Thoracic aorta (tissue), 2 donors: Measurements from ENCODE around the gene KCNJ12. TPM values are rescaled to one million over a fixed set of nuclear protein-coding genes. Genes with fewer than 3 reads are reported as not detected.
A peak's percentile ranks its signal among the peaks of the same experiment; 100 is the strongest.

Source experiments
- ATAC-seq: fragments of 150-250 bp; one replicate; pipeline ENCODE4 v1.8.0; 2017; ENCODE audit warnings: low read depth; ENCODE audit not compliant: insufficient number of reproducible peaks, low FRiP score
- DNase-seq: peaks from one replicate; pipeline ENCODE4 v3.0.0-alpha.2; 2020; ENCODE audit warnings: low spot score
- H3K27ac ChIP-seq, 2 donors: fragments of 200-600 bp; sonication (generic); 1 replicate in 1 of 2; 2 replicates in 1 of 2; pipeline ENCODE4 v1.5.1; 2016; ENCODE audit warnings: mild to moderate bottlenecking in 2 of 2, moderate library complexity in 2 of 2
- H3K27me3 ChIP-seq: fragments of 200-600 bp; sonication (generic); replicated peaks from 2 replicates; pipeline ENCODE4 v1.6.0; 2016; ENCODE audit warnings: mild to moderate bottlenecking; ENCODE audit not compliant: insufficient read depth
- H3K36me3 ChIP-seq: fragments of 200-600 bp; sonication (generic); one replicate; pipeline ENCODE4 v1.5.1; 2016
- H3K4me1 ChIP-seq, 2 donors: fragments of 200-600 bp; sonication (generic); 1 replicate in 1 of 2; 2 replicates in 1 of 2; pipeline versions ENCODE4 v1.5.1 to v1.6.0; 2016; ENCODE audit warnings: low read depth in 2 of 2, mild to moderate bottlenecking in 1 of 2; ENCODE audit not compliant: control insufficient read depth in 1 of 2
- H3K4me3 ChIP-seq: fragments of 200-600 bp; sonication (generic); 2 replicates; pipeline ENCODE4 v1.5.1; 2016; ENCODE audit warnings: mild to moderate bottlenecking
- H3K9me3 ChIP-seq: fragments of 200-600 bp; sonication (generic); 2 replicates; pipeline ENCODE4 v1.5.1; 2016
- total RNA-seq, 2 donors: library from RNA; depleted of rRNA; stranded (reverse); fragments of >200 nt; gene quantifications; one replicate each; pipeline versions ENCODE4 v1.1.0 to v1.2.3, GENCODE V29; 2016
- TF ChIP-seq, protein P1 (sequence below): fragments of 200-600 bp; sonication (generic); IDR thresholded peaks from one replicate; pipeline ENCODE4 v1.5.1; 2019; ENCODE audit warnings: antibody characterized with exemption

Gene KCNJ12
- total RNA-seq, 2 donors from 2014 or later: 0.81 to 1.2 TPM

DNA sequence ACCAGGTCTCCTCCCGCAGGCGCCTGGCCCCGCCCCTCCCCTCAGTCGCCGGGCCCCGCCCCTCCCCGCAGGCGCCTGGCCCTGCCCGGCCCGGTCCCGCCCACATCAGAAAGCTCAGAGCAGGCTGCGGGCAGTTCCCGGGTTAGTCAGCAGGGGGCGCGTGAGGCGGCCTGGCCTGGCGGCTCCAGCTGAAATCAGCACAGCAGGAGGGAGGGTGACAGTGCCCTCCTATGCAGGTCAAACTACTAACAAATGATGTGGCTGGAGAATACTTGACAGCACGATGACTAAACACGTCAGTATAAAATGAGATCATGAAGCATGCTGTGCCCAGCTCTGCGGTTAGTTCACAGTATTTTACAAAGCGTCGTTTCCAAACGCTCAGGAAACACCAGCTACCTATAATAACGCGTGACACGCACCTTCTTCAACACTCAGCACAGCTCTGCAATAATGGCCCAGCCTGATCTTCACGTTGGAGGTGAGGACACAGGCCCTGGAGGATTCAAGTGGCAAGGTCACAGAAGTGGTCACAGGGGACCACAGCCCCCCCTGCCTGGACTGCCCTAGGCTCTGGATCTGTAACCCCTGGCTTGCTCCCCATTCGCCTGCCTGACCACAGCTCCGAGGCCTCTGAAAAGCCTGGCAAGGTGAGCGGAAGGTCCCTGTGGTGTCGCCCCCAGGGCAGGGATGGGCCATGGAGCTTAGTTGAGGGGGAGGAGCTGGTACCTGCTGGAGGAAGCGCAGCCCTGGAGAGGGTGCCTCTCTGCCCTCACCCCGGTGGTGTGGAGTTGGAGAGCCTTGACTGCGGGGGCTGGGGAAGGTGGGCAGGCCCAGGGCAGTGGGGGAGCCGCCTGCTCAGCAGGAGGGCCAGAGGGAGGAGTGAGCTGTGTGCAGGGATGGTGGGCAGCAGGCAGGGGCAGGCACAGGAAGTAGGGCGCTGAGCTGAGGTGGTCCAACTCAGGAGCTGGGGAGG is 81.2 kb downstream of the KCNJ12 start:
- Histone ChIP-seq H3K27me3 (no peaks in the 10 kb centered on the region), H3K4me3 (no peak overlapping the region), H3K9me3 (no peaks in the 10 kb centered on the region), H3K4me1 (peaks cover 5 to 12% of the 10 kb centered on the region in 2 donors), H3K27ac (no peak overlapping the region), H3K36me3 (no peaks in the 10 kb centered on the region)
- ATAC-seq: peak; percentile 84
- TF ChIP-seq, protein P1, sequence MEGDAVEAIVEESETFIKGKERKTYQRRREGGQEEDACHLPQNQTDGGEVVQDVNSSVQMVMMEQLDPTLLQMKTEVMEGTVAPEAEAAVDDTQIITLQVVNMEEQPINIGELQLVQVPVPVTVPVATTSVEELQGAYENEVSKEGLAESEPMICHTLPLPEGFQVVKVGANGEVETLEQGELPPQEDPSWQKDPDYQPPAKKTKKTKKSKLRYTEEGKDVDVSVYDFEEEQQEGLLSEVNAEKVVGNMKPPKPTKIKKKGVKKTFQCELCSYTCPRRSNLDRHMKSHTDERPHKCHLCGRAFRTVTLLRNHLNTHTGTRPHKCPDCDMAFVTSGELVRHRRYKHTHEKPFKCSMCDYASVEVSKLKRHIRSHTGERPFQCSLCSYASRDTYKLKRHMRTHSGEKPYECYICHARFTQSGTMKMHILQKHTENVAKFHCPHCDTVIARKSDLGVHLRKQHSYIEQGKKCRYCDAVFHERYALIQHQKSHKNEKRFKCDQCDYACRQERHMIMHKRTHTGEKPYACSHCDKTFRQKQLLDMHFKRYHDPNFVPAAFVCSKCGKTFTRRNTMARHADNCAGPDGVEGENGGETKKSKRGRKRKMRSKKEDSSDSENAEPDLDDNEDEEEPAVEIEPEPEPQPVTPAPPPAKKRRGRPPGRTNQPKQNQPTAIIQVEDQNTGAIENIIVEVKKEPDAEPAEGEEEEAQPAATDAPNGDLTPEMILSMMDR: peak; percentile 99
- peak; percentile 64 for DNase-seq

GRCh38 chr17:21458054-21458453 is 81.9 kb downstream of the KCNJ12 start:
- H3K27me3 ChIP-seq: no peaks in the 10 kb centered on the region
- no peak overlapping the region for H3K27ac ChIP-seq
- no peak for ATAC-seq
- no peak overlapping the region for H3K4me3 ChIP-seq
- TF ChIP-seq, protein P1: no peak
- H3K4me1 ChIP-seq: peaks cover 0 to 5% of the 10 kb centered on the region in 2 donors
- H3K36me3 ChIP-seq: no peaks in the 10 kb centered on the region
- DNase-seq: no peak
- H3K9me3 ChIP-seq: no peaks in the 10 kb centered on the region

GRCh38 chr17:21459536-21459935 is 83.4 kb downstream of the KCNJ12 start:
- H3K4me1 ChIP-seq: peaks cover 0 to 5% of the 10 kb centered on the region in 2 donors
- TF ChIP-seq, protein P1: no peak
- H3K9me3 ChIP-seq: no peaks in the 10 kb centered on the region
- no peaks in the 10 kb centered on the region for H3K36me3 ChIP-seq
- H3K27me3 ChIP-seq: no peaks in the 10 kb centered on the region
- ATAC-seq (no peak), DNase-seq (no peak)
- H3K27ac ChIP-seq: no peak overlapping the region
- no peak overlapping the region for H3K4me3 ChIP-seq

GRCh38 chr17:21460358-21460757 is 84.2 kb downstream of the KCNJ12 start:
- no peak for DNase-seq
- Histone ChIP-seq H3K9me3 (no peaks in the 10 kb centered on the region), H3K4me1 (peaks cover 0 to 5% of the 10 kb centered on the region in 2 donors), H3K27ac (no peak overlapping the region), H3K36me3 (no peaks in the 10 kb centered on the region), H3K4me3 (no peak overlapping the region), H3K27me3 (no peaks in the 10 kb centered on the region)
- TF ChIP-seq, protein P1: no peak
- ATAC-seq: no peak

DNA sequence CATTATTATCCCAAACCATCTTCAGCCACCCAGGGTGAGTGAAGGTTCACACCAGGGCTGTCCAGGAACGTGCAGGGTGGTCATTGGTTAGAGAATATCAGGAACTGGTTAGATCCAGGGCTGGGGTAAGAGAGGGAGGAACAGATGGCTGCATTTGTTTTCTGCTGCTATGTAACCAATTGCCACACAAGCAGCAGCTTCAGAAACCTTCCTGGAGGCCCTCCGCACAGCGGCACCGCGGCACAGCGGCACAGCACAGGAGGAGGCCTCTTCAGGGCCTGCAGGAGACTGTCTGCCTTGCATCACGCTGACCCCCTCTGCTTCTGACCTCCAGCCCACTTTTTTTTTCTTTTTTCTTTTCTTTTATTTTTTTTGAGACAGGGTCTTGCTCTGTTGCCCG is 86.1 kb downstream of the KCNJ12 start:
- TF ChIP-seq, protein P1: no peak
- no peaks in the 10 kb centered on the region for H3K36me3 ChIP-seq
- DNase-seq (no peak), ATAC-seq (no peak)
- no peaks in the 10 kb centered on the region for H3K9me3 ChIP-seq
- H3K4me3 ChIP-seq: no peak overlapping the region
- H3K27me3 ChIP-seq: no peaks in the 10 kb centered on the region
- H3K27ac ChIP-seq: no peak overlapping the region
- H3K4me1 ChIP-seq: no peaks in the 10 kb centered on the region
